B cell (primary cell): Measurements from ENCODE around the gene ZNF691. TPM values are rescaled to one million over a fixed set of nuclear protein-coding genes. Genes with fewer than 3 reads are reported as not detected.

Source experiments
- ATAC-seq: fragments of 200-7000 bp; cut with Tn5 transposase; one replicate; pipeline ENCODE4 v1.10.0; 2021; ENCODE audit warnings: low read depth, mild to moderate bottlenecking, moderate number of reproducible peaks, moderate library complexity
- CTCF ChIA-PET: fragments of 350-600 bp; sonication (Branson Sonifier 250); formaldehyde crosslinking; loops from one replicate; lab custom pipeline; 2021; ENCODE audit warnings: antibody characterized with exemption, inconsistent platforms; lab: Charles Lee
- POLR2A ChIA-PET: fragments of 350-600 bp; sonication (Branson Sonifier 250); formaldehyde crosslinking; loops from one replicate; lab custom pipeline; 2021; ENCODE audit warnings: antibody characterized with exemption; lab: Charles Lee
- DNase-seq: peaks from one replicate; pipeline ENCODE4 v3.0.0; 2013
- H2AFZ ChIP-seq: 2 replicates; pipeline ENCODE4 v1.6.1; 2012; ENCODE audit warnings: mild to moderate bottlenecking, low read depth, low read length; ENCODE audit not compliant: insufficient read depth, poor library complexity, severe bottlenecking
- H3K27ac ChIP-seq, 2 donors: 1 replicate in 1 of 2; 2 replicates in 1 of 2; pipeline ENCODE4 v1.5.1; 2012 to 2013; ENCODE audit warnings: low read length in 2 of 2, mild to moderate bottlenecking in 2 of 2, moderate library complexity in 1 of 2
- H3K27me3 ChIP-seq, 4 experiments: fragments of 200-600 bp in 1 of 4; sonication (generic) in 1 of 4; replicated peaks in 1 of 4; 1 replicate in 2 of 4; 2 replicates in 2 of 4; pipeline versions ENCODE4 v1.6.1 to v1.7.0; 2013 to 2016; ENCODE audit warnings: low read length in 3 of 4, mild to moderate bottlenecking in 2 of 4, mixed read lengths in 1 of 4, moderate library complexity in 1 of 4; ENCODE audit not compliant: insufficient read depth in 4 of 4, control insufficient read depth in 3 of 4; ENCODE audit errors: control extremely low read depth in 1 of 4
- H3K36me3 ChIP-seq, 2 experiments: replicated peaks in 1 of 2; 1 replicate in 1 of 2; 2 replicates in 1 of 2; pipeline versions ENCODE4 v1.6.1 to v1.7.1; 2013; ENCODE audit warnings: low read length in 1 of 2; ENCODE audit not compliant: insufficient read depth in 2 of 2, control insufficient read depth in 1 of 2; ENCODE audit errors: control extremely low read depth in 1 of 2, extremely low read depth in 1 of 2
- H3K4me1 ChIP-seq, 2 donors: fragments of 200-600 bp in 1 of 2; sonication (generic) in 1 of 2; 1 replicate in 1 of 2; 2 replicates in 1 of 2; pipeline versions ENCODE4 v1.5.1 to v1.6.1; 2013 to 2017; ENCODE audit warnings: low read length in 2 of 2; ENCODE audit not compliant: control insufficient read depth in 2 of 2, insufficient read depth in 2 of 2
- H3K4me2 ChIP-seq: replicated peaks from 2 replicates; pipeline ENCODE3; 2012; ENCODE audit warnings: mild to moderate bottlenecking, low read depth, low read length; ENCODE audit not compliant: poor library complexity, severe bottlenecking
- H3K4me3 ChIP-seq, 5 experiments: fragments of 200-600 bp in 1 of 5; sonication (generic) in 1 of 5; 1 replicate in 3 of 5; 2 replicates in 2 of 5; pipeline versions ENCODE4 v1.5.1 to v1.7.0; 2011 to 2016; ENCODE audit warnings: low read length in 4 of 5, mild to moderate bottlenecking in 4 of 5, low read depth in 2 of 5, control low read depth in 1 of 5, moderate library complexity in 1 of 5; ENCODE audit not compliant: insufficient read depth in 1 of 5; ENCODE audit errors: control extremely low read depth in 1 of 5, extremely low read depth in 1 of 5
- H3K79me2 ChIP-seq: fragments of 200-600 bp; sonication (generic); one replicate; pipeline ENCODE4 v1.6.0; 2016; ENCODE audit warnings: low read length; ENCODE audit not compliant: control insufficient read depth, insufficient read depth
- H3K9ac ChIP-seq: fragments of 200-600 bp; sonication (generic); 2 replicates; pipeline ENCODE4 v1.6.1; 2017; ENCODE audit warnings: mild to moderate bottlenecking, low read length, moderate library complexity
- H3K9me3 ChIP-seq, 3 donors: one replicate each; pipeline versions ENCODE4 v1.6.1 to v1.7.1; 2013; ENCODE audit warnings: low read length in 2 of 3; ENCODE audit not compliant: control insufficient read depth in 2 of 3, insufficient read depth in 1 of 3; ENCODE audit errors: control extremely low read depth in 1 of 3
- H4K20me1 ChIP-seq: 2 replicates; pipeline ENCODE4 v1.6.0; 2012; ENCODE audit warnings: mild to moderate bottlenecking, low read length; ENCODE audit not compliant: insufficient read depth, control insufficient read depth, poor library complexity, severe bottlenecking
- H3K27ac Mint-ChIP-seq: one replicate; pipeline ENCODE4 v1.8.0; 2021; ENCODE audit warnings: mixed read lengths
- H3K27me3 Mint-ChIP-seq: one replicate; pipeline ENCODE4 v1.8.0; 2021; ENCODE audit warnings: mixed read lengths
- H3K4me1 Mint-ChIP-seq: one replicate; pipeline ENCODE4 v1.8.0; 2021; ENCODE audit warnings: mixed read lengths
- H3K4me3 Mint-ChIP-seq: one replicate; pipeline ENCODE4 v1.8.0; 2021; ENCODE audit warnings: mixed read lengths
- H3K9me3 Mint-ChIP-seq: one replicate; pipeline ENCODE4 v1.8.0; 2022; ENCODE audit warnings: mixed read lengths; ENCODE audit not compliant: insufficient read depth
- EZH2 ChIP-seq: IDR thresholded peaks from 2 replicates; pipeline ENCODE4 v1.6.1; 2012; ENCODE audit warnings: borderline replicate concordance, low read depth, mild to moderate bottlenecking, moderate library complexity, low read length; ENCODE audit not compliant: insufficient read depth, poor library complexity, severe bottlenecking
- WGBS: methylation state at CpG from one replicate; pipeline ENCODE4 v1.1.5; 2013; ENCODE audit warnings: missing lambda C conversion rate; ENCODE audit not compliant: insufficient coverage; 5-methylcytosine and 5-hydroxymethylcytosine counted together
- intact Hi-C: fragments of 100-400 bp; cut with micrococcal nuclease; formaldehyde crosslinking; loops from one replicate; pipeline ENCODE4 v1.10.0; 2022
- polyA plus RNA-seq: library from polyadenylated mRNA; depleted of rRNA; stranded (reverse); fragments of >200 nt; gene quantifications from 2 replicates; pipeline ENCODE4 v1.2.3, GENCODE V29; 2012
- total RNA-seq, 2 donors: library from RNA; stranded (reverse); fragments of 120-200 nt in 1 of 2; gene quantifications; 1 replicate in 1 of 2; 2 replicates in 1 of 2; pipeline versions ENCODE4 v1.2.3 to v1.2.4, GENCODE V29; 2013 to 2022
- TF ChIP-seq, protein P1 (sequence below): fragments of 200-600 bp; IDR thresholded peaks from one replicate; pipeline ENCODE4 v1.8.0; 2022; ENCODE audit warnings: antibody characterized with exemption, mild to moderate bottlenecking

The ZNF691 gene
- total and polyA plus RNA-seq, 2 donors (not counting 1 experiment from before 2014, with no cell fraction given) = 12.4 to 17.1 TPM

DNA sequence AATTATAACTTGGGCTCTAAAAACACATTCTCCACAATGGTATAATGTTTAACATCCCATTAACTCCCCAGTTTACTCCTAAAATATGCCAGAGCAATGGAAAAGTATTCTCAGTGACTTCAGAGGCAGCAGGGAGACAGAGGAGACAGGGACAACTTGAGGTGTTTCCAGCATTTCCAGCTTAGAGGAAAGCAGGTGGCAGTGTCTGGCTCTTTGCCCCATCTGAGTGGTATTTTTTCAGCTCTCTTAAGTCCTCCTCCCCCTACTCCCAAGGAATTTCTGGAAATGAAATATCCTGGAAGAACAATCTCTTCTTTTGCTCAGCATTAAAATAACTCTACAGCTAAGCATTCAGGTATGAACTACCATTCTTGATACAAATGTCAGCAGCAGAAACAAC lies 40.2 kb upstream of the ZNF691 start:
- H3K4me1 Mint-ChIP-seq = no peaks in the 10 kb centered on the region
- no peaks in the 10 kb centered on the region for H3K4me1 ChIP-seq
- no peak overlapping the region for H3K4me3 Mint-ChIP-seq
- no peak overlapping the region for H3K27ac Mint-ChIP-seq
- TF ChIP-seq, protein P1, sequence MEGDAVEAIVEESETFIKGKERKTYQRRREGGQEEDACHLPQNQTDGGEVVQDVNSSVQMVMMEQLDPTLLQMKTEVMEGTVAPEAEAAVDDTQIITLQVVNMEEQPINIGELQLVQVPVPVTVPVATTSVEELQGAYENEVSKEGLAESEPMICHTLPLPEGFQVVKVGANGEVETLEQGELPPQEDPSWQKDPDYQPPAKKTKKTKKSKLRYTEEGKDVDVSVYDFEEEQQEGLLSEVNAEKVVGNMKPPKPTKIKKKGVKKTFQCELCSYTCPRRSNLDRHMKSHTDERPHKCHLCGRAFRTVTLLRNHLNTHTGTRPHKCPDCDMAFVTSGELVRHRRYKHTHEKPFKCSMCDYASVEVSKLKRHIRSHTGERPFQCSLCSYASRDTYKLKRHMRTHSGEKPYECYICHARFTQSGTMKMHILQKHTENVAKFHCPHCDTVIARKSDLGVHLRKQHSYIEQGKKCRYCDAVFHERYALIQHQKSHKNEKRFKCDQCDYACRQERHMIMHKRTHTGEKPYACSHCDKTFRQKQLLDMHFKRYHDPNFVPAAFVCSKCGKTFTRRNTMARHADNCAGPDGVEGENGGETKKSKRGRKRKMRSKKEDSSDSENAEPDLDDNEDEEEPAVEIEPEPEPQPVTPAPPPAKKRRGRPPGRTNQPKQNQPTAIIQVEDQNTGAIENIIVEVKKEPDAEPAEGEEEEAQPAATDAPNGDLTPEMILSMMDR = no peak
- no peak for TF ChIP-seq EZH2
- H3K9me3 ChIP-seq = peaks cover 0 to 2% (median 0%) of the 10 kb centered on the region in 3 donors
- H3K27ac ChIP-seq = no peak overlapping the region
- H3K27me3 Mint-ChIP-seq = no peaks in the 10 kb centered on the region
- no peak overlapping the region for H2AFZ ChIP-seq
- DNase-seq = no peak
- no peaks in the 10 kb centered on the region for H3K27me3 ChIP-seq
- no peak overlapping the region for H3K4me3 ChIP-seq
- ChIA-PET CTCF (interaction anchor here (1.0 kb wide), 1 partner anchor 49 kb away, joined by 3 read pairs; no protein-coding TSS in a partner anchor), POLR2A (interaction anchor here (0.6 kb wide), 1 partner anchor 38 kb away, joined by 4 read pairs; no protein-coding TSS in a partner anchor)
- peaks cover 2 to 9% of the 10 kb centered on the region in 2 experiments for H3K36me3 ChIP-seq
- intact Hi-C loops = no loop called here
- no peak overlapping the region for H3K4me2 ChIP-seq
- H3K79me2 ChIP-seq = peaks cover 6% of the 10 kb centered on the region
- ATAC-seq = no peak
- no peak overlapping the region for H3K9ac ChIP-seq
- H4K20me1 ChIP-seq = no peaks in the 10 kb centered on the region
- no peaks in the 10 kb centered on the region for H3K9me3 Mint-ChIP-seq

DNA sequence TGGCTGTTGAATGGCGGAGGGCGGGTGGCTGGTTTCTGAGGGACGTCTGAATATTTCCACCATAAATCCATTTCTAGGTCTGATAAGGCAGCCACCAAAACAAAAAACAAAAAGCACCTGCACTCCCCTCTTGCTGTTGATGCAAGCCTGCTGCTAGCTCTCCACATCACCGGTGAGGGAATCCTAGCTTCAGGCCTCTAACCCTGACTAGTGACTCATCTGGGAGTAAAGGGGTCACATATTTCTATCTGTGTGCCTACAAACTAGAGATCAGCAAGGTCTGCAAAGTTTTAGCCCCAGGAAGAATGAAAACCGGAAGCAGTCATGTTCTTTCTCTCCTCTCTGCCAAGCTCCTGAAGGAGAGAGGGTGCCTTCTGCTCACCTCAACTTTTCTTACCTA lies 39.8 kb upstream of the ZNF691 start:
- Histone ChIP-seq H4K20me1 (no peaks in the 10 kb centered on the region), H3K4me3 (no peak overlapping the region), H3K79me2 (peaks cover 6% of the 10 kb centered on the region), H3K4me2 (no peak overlapping the region), H3K36me3 (peaks cover 2 to 11% of the 10 kb centered on the region in 2 experiments), H3K27ac (no peak overlapping the region), H3K9ac (no peak overlapping the region), H3K9me3 (peaks cover 0 to 2% (median 0%) of the 10 kb centered on the region in 3 donors), H3K27me3 (no peaks in the 10 kb centered on the region), H2AFZ (no peak overlapping the region), H3K4me1 (no peaks in the 10 kb centered on the region)
- WGBS = 96% methylated on average over 4 of the region's 5 CpGs
- POLR2A ChIA-PET = interaction anchor here (1.8 kb wide), 1 partner anchor 11 kb away, joined by 4 read pairs; the partner anchor contains the start of genes ERMAP and SVBP
- Mint-ChIP-seq H3K4me3 (no peak overlapping the region), H3K27me3 (no peaks in the 10 kb centered on the region), H3K4me1 (no peaks in the 10 kb centered on the region), H3K9me3 (no peaks in the 10 kb centered on the region), H3K27ac (no peak overlapping the region)
- intact Hi-C loops = no loop called here
- TF ChIP-seq EZH2 = no peak
- TF ChIP-seq, protein P1 = no peak
- no peak for ATAC-seq
- CTCF ChIA-PET = interaction anchor here (1.0 to 1.2 kb wide), 2 partner anchors 10 to 49 kb away, joined by 3 read pairs; partner anchors contain the start of gene ERMAP
- no peak for DNase-seq
